Mesenteric fat pad (tissue), 1 donor: Measurements from ENCODE around the gene PRDM10. TPM values are rescaled to one million over a fixed set of nuclear protein-coding genes. Genes with fewer than 3 reads are reported as not detected.

Experiments used
- DNase-seq: peaks from one replicate; pipeline ENCODE4 v3.0.0-alpha.2; 2020; ENCODE audit warnings: low spot score
- total RNA-seq: library from RNA; stranded (reverse); fragmentation: NEBNext Ultra II Directional; extraction: Animal tissue kit (Norgen Biotek cat#: 25700); gene quantifications from one replicate; pipeline ENCODE4 v1.2.1, GENCODE V29; 2021
- donor health status: DM: yes; HTN: yes; CAD: no.

Gene PRDM10
- total RNA-seq, 1 donor from 2014 or later, result 7.0 TPM

- no peak for DNase-seq
Observed at GRCh38 chr11:129852125-129852740, 150.4 kb downstream of the PRDM10 start.

Other genes with a start within 250 kb of the PRDM10 start
- 0.87 TPM for gene TMEM45B, start 187.0 kb downstream of the PRDM10 start, total RNA-seq
- gene NFRKB, start 107.3 kb downstream of the PRDM10 start, total RNA-seq, result 17.7 TPM
- 298 TPM for gene APLP2, start 67.1 kb upstream of the PRDM10 start, total RNA-seq
- 13.3 TPM for gene ST14, start 156.9 kb upstream of the PRDM10 start, total RNA-seq